ENCODE measurements around the gene ANKDD1B.

GRCh38 chr5:75568202-75568601, 43.1 kb upstream of the ANKDD1B start:
- TF ChIP-seq, protein P1, sequence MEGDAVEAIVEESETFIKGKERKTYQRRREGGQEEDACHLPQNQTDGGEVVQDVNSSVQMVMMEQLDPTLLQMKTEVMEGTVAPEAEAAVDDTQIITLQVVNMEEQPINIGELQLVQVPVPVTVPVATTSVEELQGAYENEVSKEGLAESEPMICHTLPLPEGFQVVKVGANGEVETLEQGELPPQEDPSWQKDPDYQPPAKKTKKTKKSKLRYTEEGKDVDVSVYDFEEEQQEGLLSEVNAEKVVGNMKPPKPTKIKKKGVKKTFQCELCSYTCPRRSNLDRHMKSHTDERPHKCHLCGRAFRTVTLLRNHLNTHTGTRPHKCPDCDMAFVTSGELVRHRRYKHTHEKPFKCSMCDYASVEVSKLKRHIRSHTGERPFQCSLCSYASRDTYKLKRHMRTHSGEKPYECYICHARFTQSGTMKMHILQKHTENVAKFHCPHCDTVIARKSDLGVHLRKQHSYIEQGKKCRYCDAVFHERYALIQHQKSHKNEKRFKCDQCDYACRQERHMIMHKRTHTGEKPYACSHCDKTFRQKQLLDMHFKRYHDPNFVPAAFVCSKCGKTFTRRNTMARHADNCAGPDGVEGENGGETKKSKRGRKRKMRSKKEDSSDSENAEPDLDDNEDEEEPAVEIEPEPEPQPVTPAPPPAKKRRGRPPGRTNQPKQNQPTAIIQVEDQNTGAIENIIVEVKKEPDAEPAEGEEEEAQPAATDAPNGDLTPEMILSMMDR (IDR thresholded peaks at IDR 0.05) = no peak
- TF ChIP-seq POLR2A (IDR thresholded peaks at IDR 0.05) = no peak

Measured in right lobe of liver (tissue), 4 donors.